Natural killer cell (primary cell): Measurements from ENCODE around the gene DKK2. TPM values are rescaled to one million over a fixed set of nuclear protein-coding genes. Genes with fewer than 3 reads are reported as not detected.

Source experiments
- ATAC-seq, 3 donors: fragments of 150-1000 bp in 2 of 3; fragments of 200-7000 bp in 1 of 3; cut with Tn5 transposase; 1 replicate in 1 of 3; 2 replicates in 2 of 3; pipeline ENCODE4 v1.10.0; 2021; ENCODE audit warnings: mild to moderate bottlenecking in 2 of 3, moderate library complexity in 2 of 3
- DNase-seq, 2 donors: peaks; one replicate each; pipeline versions ENCODE4 v3.0.0 to v3.0.0-alpha.2; 2013 to 2021; ENCODE audit warnings: mixed read lengths in 1 of 2
- H3K27ac ChIP-seq: one replicate; pipeline ENCODE4 v1.5.1; 2013; ENCODE audit warnings: mild to moderate bottlenecking, low read length
- H3K27me3 ChIP-seq: one replicate; pipeline ENCODE4 v1.6.1; 2013; ENCODE audit warnings: low read length; ENCODE audit not compliant: control insufficient read depth, insufficient read depth
- H3K36me3 ChIP-seq: one replicate; pipeline ENCODE4 v1.6.1; 2013; ENCODE audit warnings: low read length; ENCODE audit not compliant: control insufficient read depth, insufficient read depth
- H3K4me1 ChIP-seq: one replicate; pipeline ENCODE4 v1.6.1; 2013; ENCODE audit warnings: low read length; ENCODE audit not compliant: control insufficient read depth, insufficient read depth
- H3K4me3 ChIP-seq: one replicate; pipeline ENCODE4 v1.5.1; 2013; ENCODE audit warnings: low read length
- H3K9me3 ChIP-seq: one replicate; pipeline ENCODE4 v1.6.1; 2013; ENCODE audit warnings: low read length; ENCODE audit not compliant: control insufficient read depth, insufficient read depth
- H3K27ac Mint-ChIP-seq, 2 donors: one replicate each; pipeline ENCODE4 v1.8.0; 2022; ENCODE audit warnings: mild to moderate bottlenecking in 2 of 2, mixed read lengths in 2 of 2, moderate library complexity in 1 of 2
- H3K27me3 Mint-ChIP-seq, 2 donors: one replicate each; pipeline ENCODE4 v1.8.0; 2022; ENCODE audit warnings: low read depth in 2 of 2, mixed read lengths in 2 of 2
- H3K36me3 Mint-ChIP-seq: one replicate; pipeline ENCODE4 v1.8.0; 2022; ENCODE audit warnings: mixed read lengths
- H3K4me1 Mint-ChIP-seq, 2 donors: one replicate each; pipeline ENCODE4 v1.8.0; 2022; ENCODE audit warnings: mixed read lengths in 2 of 2
- H3K4me3 Mint-ChIP-seq: one replicate; pipeline ENCODE4 v1.8.0; 2022; ENCODE audit warnings: mild to moderate bottlenecking, moderate library complexity, mixed read lengths
- H3K9me3 Mint-ChIP-seq, 2 donors: one replicate each; pipeline ENCODE4 v1.8.0; 2022; ENCODE audit warnings: mixed read lengths in 2 of 2
- CTCF ChIP-seq: fragments of 200-600 bp; IDR thresholded peaks from one replicate; pipeline ENCODE4 v1.8.0; 2022; ENCODE audit warnings: antibody characterized with exemption
- WGBS: methylation state at CpG from one replicate; pipeline ENCODE4 v1.1.7; 2013; ENCODE audit warnings: missing lambda C conversion rate; ENCODE audit not compliant: insufficient coverage; 5-methylcytosine and 5-hydroxymethylcytosine counted together
- intact Hi-C: fragments of 100-400 bp; cut with micrococcal nuclease; formaldehyde crosslinking; loops from one replicate; pipeline ENCODE4 v1.14.2; 2022
- total RNA-seq, 4 donors: library from RNA; stranded (reverse); fragments of 120-200 nt in 1 of 4; gene quantifications; one replicate each; pipeline versions ENCODE4 v1.2.3 to v1.2.4, GENCODE V29; 2013 to 2022

Gene DKK2
- total RNA-seq, 3 donors from 2014 or later (not counting 1 experiment from before 2014, with no cell fraction given) = 0.56 to 0.85 TPM; not detected in 1

GRCh38 chr4:107065201-107065600 lies 29.1 kb upstream of the DKK2 start:
- intact Hi-C loops = no loop called here
- Mint-ChIP-seq H3K27me3 (no peaks in the 10 kb centered on the region), H3K27ac (no peak overlapping the region), H3K9me3 (peaks cover 4 to 8% of the 10 kb centered on the region in 2 donors), H3K4me1 (no peaks in the 10 kb centered on the region), H3K36me3 (no peaks in the 10 kb centered on the region), H3K4me3 (no peak overlapping the region)
- TF ChIP-seq CTCF = no peak
- ATAC-seq (no peak), DNase-seq (no peak)
- H3K36me3 ChIP-seq = no peaks in the 10 kb centered on the region
- H3K27me3 ChIP-seq = no peaks in the 10 kb centered on the region
- H3K9me3 ChIP-seq = no peaks in the 10 kb centered on the region
- no peak overlapping the region for H3K4me3 ChIP-seq
- no peaks in the 10 kb centered on the region for H3K4me1 ChIP-seq
- no peak overlapping the region for H3K27ac ChIP-seq

GRCh38 chr4:107060388-107060787 lies 24.3 kb upstream of the DKK2 start:
- Histone ChIP-seq H3K27me3 (no peaks in the 10 kb centered on the region), H3K36me3 (no peaks in the 10 kb centered on the region), H3K27ac (no peak overlapping the region), H3K9me3 (no peaks in the 10 kb centered on the region), H3K4me3 (no peak overlapping the region), H3K4me1 (no peaks in the 10 kb centered on the region)
- Mint-ChIP-seq H3K27ac (no peak overlapping the region), H3K4me3 (no peak overlapping the region), H3K9me3 (peaks cover 6 to 7% of the 10 kb centered on the region in 2 donors), H3K27me3 (no peaks in the 10 kb centered on the region), H3K36me3 (no peaks in the 10 kb centered on the region), H3K4me1 (no peaks in the 10 kb centered on the region)
- TF ChIP-seq CTCF = no peak
- ATAC-seq = no peak
- 84% methylated on average over 4 of the region's 6 CpGs for WGBS
- intact Hi-C loops = no loop called here
- DNase-seq = no peak

- Histone ChIP-seq H3K27ac (no peak overlapping the region), H3K4me1 (no peaks in the 10 kb centered on the region), H3K36me3 (no peaks in the 10 kb centered on the region), H3K4me3 (no peak overlapping the region), H3K27me3 (no peaks in the 10 kb centered on the region), H3K9me3 (no peaks in the 10 kb centered on the region)
- no peak for TF ChIP-seq CTCF
- Mint-ChIP-seq H3K4me1 (no peaks in the 10 kb centered on the region), H3K36me3 (no peaks in the 10 kb centered on the region), H3K9me3 (peaks cover 4% of the 10 kb centered on the region in 2 donors), H3K27me3 (no peaks in the 10 kb centered on the region), H3K4me3 (no peak overlapping the region), H3K27ac (no peak overlapping the region)
- no CpG with 5 or more reads among the region's 1 CpG for WGBS
- intact Hi-C loops = no loop called here
- DNase-seq (no peak), ATAC-seq (no peak)
These were observed 22.7 kb upstream of the DKK2 start for GRCh38 chr4:107058828-107059227.

- intact Hi-C loops = no loop called here
- TF ChIP-seq CTCF = no peak
- Mint-ChIP-seq H3K27me3 (no peaks in the 10 kb centered on the region), H3K4me1 (no peaks in the 10 kb centered on the region), H3K36me3 (no peaks in the 10 kb centered on the region), H3K4me3 (no peak overlapping the region), H3K27ac (no peak overlapping the region), H3K9me3 (peaks cover 2 to 6% of the 10 kb centered on the region in 2 donors)
- no peaks in the 10 kb centered on the region for H3K4me1 ChIP-seq
- no peak for DNase-seq
- H3K27ac ChIP-seq = no peak overlapping the region
- no peak for ATAC-seq
- no peaks in the 10 kb centered on the region for H3K27me3 ChIP-seq
- H3K9me3 ChIP-seq = no peaks in the 10 kb centered on the region
- 59% methylated on average over 2 of the region's 3 CpGs for WGBS
- H3K4me3 ChIP-seq = no peak overlapping the region
- H3K36me3 ChIP-seq = no peaks in the 10 kb centered on the region
These were observed 14.5 kb upstream of the DKK2 start for GRCh38 chr4:107050525-107051135.
